Mucosa of descending colon (tissue), 3 donors: Measurements from ENCODE around the gene TACR1. TPM values are rescaled to one million over a fixed set of nuclear protein-coding genes. Genes with fewer than 3 reads are reported as not detected.
"Not testable (repeated sequence)": the region's sequence is repeated elsewhere in the genome, so short reads cannot be mapped to it uniquely, and the experiment has no call there.

Source experiments
- ATAC-seq: fragments of 200-7000 bp; cut with Tn5 transposase; one replicate; pipeline ENCODE4 v1.9.1; 2020; ENCODE audit warnings: mild to moderate bottlenecking, moderate library complexity
- DNase-seq, 3 donors: peaks; one replicate each; pipeline ENCODE4 v3.0.0-alpha.2; 2020
- H3K36me3 ChIP-seq: fragments of 200-600 bp; one replicate; pipeline ENCODE4 v1.8.0; 2021; ENCODE audit warnings: low read depth, mild to moderate bottlenecking
- H3K4me1 ChIP-seq: fragments of 200-600 bp; one replicate; pipeline ENCODE4 v1.8.0; 2021; ENCODE audit warnings: low read depth, mild to moderate bottlenecking
- H3K4me3 ChIP-seq: fragments of 200-600 bp; one replicate; pipeline ENCODE4 v1.8.0; 2021; ENCODE audit warnings: mild to moderate bottlenecking
- H3K9me3 ChIP-seq: fragments of 200-600 bp; one replicate; pipeline ENCODE4 v1.8.0; 2021; ENCODE audit warnings: mild to moderate bottlenecking
- intact Hi-C, 2 donors: fragments of 100-400 bp; cut with DNase I in 1 of 2; cut with micrococcal nuclease in 1 of 2; formaldehyde crosslinking; loops; one replicate each; pipeline versions ENCODE4 v1.11.0 to v1.11.1; 2022; cut with DNase I, micrococcal nuclease
- total RNA-seq, 3 donors: library from RNA; stranded (reverse); fragmentation: NEBNext Ultra II Directional in 2 of 3; extraction: Animal tissue kit (Norgen Biotek cat#: 25700) in 2 of 3; gene quantifications; one replicate each; pipeline versions ENCODE4 v1.2.1 to v1.2.4, GENCODE V29; 2021 to 2023
- TF ChIP-seq, protein P1 (sequence below): fragments of 200-600 bp; IDR thresholded peaks from one replicate; pipeline ENCODE4 v1.8.0; 2022; ENCODE audit warnings: antibody characterized with exemption, mild to moderate bottlenecking
- donor health status: DM: no; HTN: no; CAD: no; lungs with moderate emphysema.
- donor health status: DM: no; HTN: no; CAD: no.
- donor health status: DM: no; HTN: yes; CAD: no.

TACR1 gene
- total RNA-seq, 3 donors from 2014 or later, result 0.81 to 1.2 (median 1.0) TPM

DNA sequence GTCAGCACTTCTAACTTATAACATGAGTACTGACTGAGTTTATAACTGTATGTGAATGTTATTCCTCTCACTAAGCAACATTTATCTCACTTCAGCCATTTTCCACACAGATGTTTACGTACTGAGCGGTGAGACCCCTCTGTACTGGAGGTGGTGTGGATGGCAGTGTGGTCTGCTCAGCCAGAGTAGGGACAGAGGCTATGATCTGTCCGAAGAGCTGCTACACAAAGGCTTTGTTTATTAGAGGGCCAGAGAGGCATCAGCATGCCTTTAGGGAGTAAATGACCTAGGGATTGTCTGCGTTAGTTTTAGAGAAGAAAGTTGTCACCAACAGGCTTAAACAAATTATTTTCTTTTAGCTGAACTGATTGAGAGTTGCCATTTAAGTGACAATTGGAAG, 23.2 kb upstream of the TACR1 start:
- no peak for DNase-seq
- Histone ChIP-seq H3K4me3 (no peak overlapping the region), H3K4me1 (no peaks in the 10 kb centered on the region), H3K9me3 (no peaks in the 10 kb centered on the region), H3K36me3 (no peaks in the 10 kb centered on the region)
- TF ChIP-seq, protein P1, sequence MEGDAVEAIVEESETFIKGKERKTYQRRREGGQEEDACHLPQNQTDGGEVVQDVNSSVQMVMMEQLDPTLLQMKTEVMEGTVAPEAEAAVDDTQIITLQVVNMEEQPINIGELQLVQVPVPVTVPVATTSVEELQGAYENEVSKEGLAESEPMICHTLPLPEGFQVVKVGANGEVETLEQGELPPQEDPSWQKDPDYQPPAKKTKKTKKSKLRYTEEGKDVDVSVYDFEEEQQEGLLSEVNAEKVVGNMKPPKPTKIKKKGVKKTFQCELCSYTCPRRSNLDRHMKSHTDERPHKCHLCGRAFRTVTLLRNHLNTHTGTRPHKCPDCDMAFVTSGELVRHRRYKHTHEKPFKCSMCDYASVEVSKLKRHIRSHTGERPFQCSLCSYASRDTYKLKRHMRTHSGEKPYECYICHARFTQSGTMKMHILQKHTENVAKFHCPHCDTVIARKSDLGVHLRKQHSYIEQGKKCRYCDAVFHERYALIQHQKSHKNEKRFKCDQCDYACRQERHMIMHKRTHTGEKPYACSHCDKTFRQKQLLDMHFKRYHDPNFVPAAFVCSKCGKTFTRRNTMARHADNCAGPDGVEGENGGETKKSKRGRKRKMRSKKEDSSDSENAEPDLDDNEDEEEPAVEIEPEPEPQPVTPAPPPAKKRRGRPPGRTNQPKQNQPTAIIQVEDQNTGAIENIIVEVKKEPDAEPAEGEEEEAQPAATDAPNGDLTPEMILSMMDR, result no peak
- no peak for ATAC-seq
- intact Hi-C loops, result no loop called here

DNA sequence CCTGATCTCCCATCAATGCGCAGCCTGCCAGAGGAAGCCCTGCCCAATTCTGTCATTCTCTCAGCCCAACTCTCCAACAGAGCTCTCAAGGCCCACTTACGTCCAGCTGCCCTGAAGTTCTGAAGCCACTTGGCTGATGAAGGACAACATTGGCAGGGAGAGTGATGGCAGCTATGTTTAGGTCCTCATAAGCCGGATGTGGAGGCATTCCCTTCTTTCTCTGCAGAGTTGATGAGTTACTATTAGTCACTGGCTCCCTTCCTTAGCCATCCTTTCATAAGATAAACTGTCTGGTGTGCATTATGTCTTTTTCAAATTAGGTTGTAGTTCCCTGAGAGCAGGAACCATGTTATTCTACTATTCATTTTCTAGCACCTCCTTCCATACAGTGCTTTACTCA, 22.5 kb upstream of the TACR1 start:
- DNase-seq (no peak), ATAC-seq (no peak)
- H3K9me3 ChIP-seq, result no peaks in the 10 kb centered on the region
- H3K4me1 ChIP-seq, result no peaks in the 10 kb centered on the region
- TF ChIP-seq, protein P1, result no peak
- no peaks in the 10 kb centered on the region for H3K36me3 ChIP-seq
- intact Hi-C loops, result no loop called here
- H3K4me3 ChIP-seq, result no peak overlapping the region

DNA sequence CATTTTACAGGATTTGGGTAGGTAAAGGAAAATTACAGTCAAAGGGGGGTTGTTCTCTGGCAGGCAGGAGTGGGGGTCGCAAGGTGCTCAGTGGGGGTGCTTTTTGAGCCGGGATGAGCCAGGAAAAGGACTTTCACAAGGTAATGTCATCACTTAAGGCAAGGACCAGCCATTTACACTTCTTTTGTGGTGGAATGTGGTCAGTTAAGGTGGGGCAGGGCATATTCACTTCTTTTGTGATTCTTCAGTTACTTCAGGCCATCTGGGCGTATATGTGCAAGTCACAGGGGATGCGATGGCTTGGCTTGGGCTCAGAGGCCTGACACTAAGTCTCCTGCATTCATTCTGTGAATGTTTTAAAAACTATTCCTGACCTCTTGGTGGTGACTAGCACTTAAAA, 19.9 kb upstream of the TACR1 start:
- H3K9me3 ChIP-seq, intact Hi-C loops, DNase-seq, H3K4me1 ChIP-seq, ATAC-seq, H3K4me3 ChIP-seq, H3K36me3 ChIP-seq: not testable (repeated sequence)

DNA sequence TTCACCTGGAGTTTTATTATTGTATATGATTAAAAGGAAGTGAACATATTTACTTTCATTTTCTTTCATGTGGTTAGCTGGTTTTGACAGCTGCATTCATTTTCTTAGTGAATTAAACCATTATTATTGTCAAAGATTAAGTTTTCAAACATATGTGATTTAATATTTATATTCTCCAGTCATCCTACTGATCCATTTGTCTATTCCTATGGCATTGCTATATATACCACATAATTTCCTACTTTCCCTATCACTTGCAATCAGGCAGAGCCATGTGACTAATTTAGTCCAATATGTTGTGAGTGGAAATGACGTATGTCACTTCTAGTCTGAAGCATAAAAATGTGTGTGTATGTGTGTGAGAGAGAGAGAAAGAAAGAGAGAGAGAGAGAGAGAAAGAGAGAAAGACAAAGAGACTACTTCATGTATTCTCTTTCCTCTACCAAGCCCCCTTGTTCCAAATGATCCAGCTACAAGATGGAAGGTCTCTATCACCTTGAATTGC, 12.0 kb upstream of the TACR1 start:
- no peaks in the 10 kb centered on the region for H3K36me3 ChIP-seq
- intact Hi-C loops, result no loop called here
- no peak overlapping the region for H3K4me3 ChIP-seq
- no peak for ATAC-seq
- H3K4me1 ChIP-seq, result no peaks in the 10 kb centered on the region
- TF ChIP-seq, protein P1, result no peak
- DNase-seq, result no peak
- H3K9me3 ChIP-seq, result no peaks in the 10 kb centered on the region

DNA sequence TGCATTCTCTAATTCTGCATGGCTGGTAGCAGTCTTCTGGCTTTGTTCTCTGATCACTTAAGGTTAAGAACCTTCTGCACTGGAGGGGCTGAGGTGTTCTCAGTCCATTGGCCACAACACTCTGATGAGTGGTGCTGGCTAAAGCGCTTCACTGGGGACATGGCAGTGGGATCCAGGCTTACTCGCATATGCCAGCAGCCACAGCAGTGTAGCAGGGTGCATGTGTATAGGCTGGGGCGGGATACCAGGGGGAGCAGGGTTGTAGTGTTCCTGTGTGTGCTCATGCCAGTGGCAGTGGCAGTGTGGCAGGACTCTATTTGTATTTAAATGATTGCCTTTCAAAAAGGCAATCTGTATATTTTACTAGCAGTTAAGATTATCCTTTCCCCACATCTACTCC, 11.1 kb upstream of the TACR1 start:
- Histone ChIP-seq H3K9me3 (no peaks in the 10 kb centered on the region), H3K36me3 (no peaks in the 10 kb centered on the region), H3K4me3 (no peak overlapping the region), H3K4me1 (no peaks in the 10 kb centered on the region)
- TF ChIP-seq, protein P1, result no peak
- DNase-seq, result no peak
- intact Hi-C loops, result no loop called here
- no peak for ATAC-seq

DNA sequence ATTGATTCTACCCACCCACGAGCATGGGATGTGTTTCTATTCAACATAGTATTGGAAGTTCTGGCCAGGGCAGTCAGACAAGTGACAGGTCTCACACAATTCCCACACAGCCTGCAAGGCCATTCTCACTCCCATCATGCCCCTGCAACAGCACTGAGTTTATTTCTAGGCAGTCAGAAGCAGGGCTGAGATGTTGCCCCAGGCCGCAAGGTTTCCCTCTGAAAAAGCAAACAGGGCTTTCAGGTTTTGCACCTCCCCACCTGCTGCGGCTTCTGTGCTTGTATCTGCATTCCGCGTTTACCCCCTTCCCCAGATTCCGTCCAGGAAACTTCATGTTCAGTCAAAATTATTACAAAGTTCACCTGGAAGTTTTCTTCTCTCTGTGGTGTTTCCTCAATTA, 9.4 kb upstream of the TACR1 start:
- Histone ChIP-seq H3K4me3 (no peak overlapping the region), H3K9me3 (no peaks in the 10 kb centered on the region), H3K36me3 (no peaks in the 10 kb centered on the region), H3K4me1 (no peaks in the 10 kb centered on the region)
- intact Hi-C loops, result no loop called here
- TF ChIP-seq, protein P1, result no peak
- no peak for ATAC-seq
- no peak for DNase-seq
